ENCODE data around the gene DENND4B.
A peak's percentile ranks its signal among the peaks of the same experiment; 100 is the strongest.

Gene DENND4B

GRCh38 chr1:153882296-153882912 is 64.1 kb downstream of the DENND4B start:
- no peak for DNase-seq (ENCODE audit: low spot score)

- no peak for DNase-seq (ENCODE audit: low spot score)
Observed at GRCh38 chr1:153881751-153882150, 64.8 kb downstream of the DENND4B start.

DNA sequence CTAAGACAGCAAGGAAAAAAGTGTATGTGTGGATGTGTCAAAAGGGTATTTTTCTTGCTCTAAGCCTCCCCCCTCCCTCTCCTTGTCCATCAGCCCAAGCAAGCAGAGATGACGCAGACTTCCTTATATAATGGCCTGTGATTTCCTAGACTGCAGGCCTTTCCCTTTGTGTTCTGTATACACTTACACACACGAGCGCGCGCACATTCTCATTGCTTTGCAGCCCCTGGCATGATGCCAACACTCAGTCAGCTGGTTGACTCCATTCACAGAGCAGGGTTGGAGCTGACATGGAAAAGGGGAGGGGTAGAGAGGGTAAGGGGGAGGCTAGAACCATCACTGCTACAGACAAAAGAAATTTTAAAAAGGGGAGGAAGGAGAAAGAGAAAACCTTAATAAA is 65.6 kb downstream of the DENND4B start:
- DNase-seq (ENCODE audit: low spot score), result peak; percentile 17

- DNase-seq (ENCODE audit: low spot score), result no peak
Observed at GRCh38 chr1:153880024-153880423, 66.5 kb downstream of the DENND4B start.

Data from CD4-positive, alpha-beta T cell treated with Interleukin-6 at 100 ng/mL for 8 hours (primary cell).